Panc1 (cell line): ENCODE data around the gene BCL2. TPM values are rescaled to one million over a fixed set of nuclear protein-coding genes. Genes with fewer than 3 reads are reported as not detected.

Experiments
- ATAC-seq: fragments of 200-7000 bp; cut with Tn5 transposase; 2 replicates; pipeline ENCODE4 v1.9.1; 2020; ENCODE audit warnings: mild to moderate bottlenecking, moderate library complexity
- BruUV-seq: library from RNA; stranded (reverse); fragments of 400-500 nt; replicated peaks from 2 replicates; lab custom pipeline; 2021; lab: Mats Ljungman, UMichigan
- CTCF ChIA-PET: fragments of 300-600 bp; sonication (Branson Sonifier 250); formaldehyde crosslinking; loops from one replicate; lab custom pipeline; 2022; ENCODE audit warnings: antibody characterized with exemption; lab: Charles Lee
- POLR2A ChIA-PET: fragments of 300-600 bp; sonication (Branson Sonifier 250); formaldehyde crosslinking; loops from one replicate; lab custom pipeline; 2022; ENCODE audit warnings: antibody characterized with exemption; lab: Charles Lee
- DNase-seq: peaks from one replicate; pipeline ENCODE4 v3.0.0-alpha.2; 2010; ENCODE audit warnings: low read depth, low spot score
- H3K27ac ChIP-seq: 2 replicates; pipeline ENCODE4 v1.5.1; 2011; ENCODE audit warnings: mild to moderate bottlenecking, low read length, inconsistent platforms
- H3K27me3 ChIP-seq: fragments of 200-500 bp; sonication (Bioruptor generic); 2 replicates; pipeline ENCODE4 v1.6.0; 2014; ENCODE audit warnings: low read length, inconsistent platforms; ENCODE audit not compliant: control insufficient read depth, insufficient read depth
- H3K36me3 ChIP-seq: fragments of 200-500 bp; sonication (Bioruptor generic); 2 replicates; pipeline ENCODE4 v1.5.1; 2014; ENCODE audit warnings: inconsistent platforms, mild to moderate bottlenecking, low read length, moderate library complexity; ENCODE audit not compliant: control insufficient read depth, insufficient read depth
- H3K4me1 ChIP-seq: 2 replicates; pipeline ENCODE4 v1.5.1; 2011; ENCODE audit warnings: inconsistent platforms, mild to moderate bottlenecking, low read length, moderate library complexity; ENCODE audit not compliant: control insufficient read depth, insufficient read depth
- H3K4me3 ChIP-seq, 2 experiments: 2 replicates each; pipeline ENCODE4 v1.5.1; 2011 to 2012; ENCODE audit warnings: low read depth in 2 of 2, low read length in 2 of 2, mild to moderate bottlenecking in 2 of 2, inconsistent platforms in 1 of 2, moderate library complexity in 1 of 2
- H3K9me3 ChIP-seq: fragments of 200-500 bp; sonication (Bioruptor generic); 2 replicates; pipeline ENCODE4 v1.5.1; 2014; ENCODE audit warnings: low read depth, mild to moderate bottlenecking, inconsistent platforms, low read length, moderate library complexity; ENCODE audit not compliant: control insufficient read depth, insufficient read depth
- CTCF ChIP-seq: fragments of 450-650 bp; IDR thresholded peaks from 2 replicates; pipeline ENCODE4 v1.5.1; 2017; ENCODE audit warnings: mild to moderate bottlenecking
- POLR2AphosphoS5 ChIP-seq: IDR thresholded peaks from 2 replicates; pipeline ENCODE4 v1.6.1; 2012; ENCODE audit warnings: mild to moderate bottlenecking, low read depth, low read length, moderate library complexity
- REST ChIP-seq, 2 experiments: IDR thresholded peaks; 2 replicates each; pipeline ENCODE4 v1.6.1; 2011 to 2012; ENCODE audit warnings: low read depth in 2 of 2, control low read depth in 1 of 2, low read length in 1 of 2, mild to moderate bottlenecking in 1 of 2, moderate library complexity in 1 of 2; ENCODE audit not compliant: insufficient read depth in 1 of 2
- SIN3A ChIP-seq: IDR thresholded peaks from 2 replicates; pipeline ENCODE4 v1.6.1; 2012; ENCODE audit warnings: low read depth, mild to moderate bottlenecking, low read length, moderate library complexity, borderline replicate concordance; ENCODE audit not compliant: insufficient read depth
- TCF7L2 ChIP-seq: IDR thresholded peaks from 2 replicates; pipeline ENCODE4 v1.6.1; 2011; ENCODE audit warnings: mild to moderate bottlenecking, low read depth, low read length, inconsistent platforms
- in situ Hi-C: cut with HindIII; loops from 2 replicates; pipeline ENCODE4 v1.10.0; 2016; ENCODE audit warnings: low sequenced_read_pairs, low pct_unique_long_range_greater_than_20kb
- intact Hi-C: fragments of 100-400 bp; cut with micrococcal nuclease; formaldehyde crosslinking; loops from one replicate; pipeline ENCODE4 v1.10.0; 2022; ENCODE audit not compliant: unreplicated experiment
- total RNA-seq: library from RNA; stranded (reverse); gene quantifications from one replicate; pipeline ENCODE4 v1.2.1, GENCODE V29; 2021; ENCODE audit not compliant: unreplicated experiment

BCL2 gene
- total RNA-seq, 1 experiment from 2014 or later, result 0.72 TPM

GRCh38 chr18:63322908-63323634 is 3.5 kb upstream of the BCL2 start:
- H3K27me3 ChIP-seq, result peaks cover 9% of the 10 kb centered on the region
- DNase-seq (peak; percentile 32), ATAC-seq (no peak)
- no peak overlapping the region for H3K27ac ChIP-seq
- no peak overlapping the region for H3K4me3 ChIP-seq
- CTCF ChIA-PET, result interaction anchor here (0.7 to 1.3 kb wide), 2 partner anchors 177 to 307 kb away, joined by 3 to 15 read pairs; no protein-coding TSS in a partner anchor
- H3K36me3 ChIP-seq, result peaks cover 2% of the 10 kb centered on the region; the same call in 1 of the 2 replicates
- H3K9me3 ChIP-seq, result no peaks in the 10 kb centered on the region
- TF ChIP-seq POLR2AphosphoS5 (no peak), REST (IDR thresholded peaks at IDR 0.05; ENCODE audit: insufficient read depth in 1 of 2, low read depth in 2 of 2, low read length in 1 of 2) (no peak), CTCF (peak; percentile 68)
- in situ Hi-C loops, result no loop called here
- POLR2A ChIA-PET, result interaction anchor here (0.7 kb wide), 1 partner anchor 28 kb away, joined by 5 read pairs; no protein-coding TSS in a partner anchor
- intact Hi-C loops, result loop anchor here (1.0 to 2.0 kb wide), 2 partner anchors 192 to 307 kb away; no protein-coding TSS in a partner anchor
- peaks cover 6% of the 10 kb centered on the region; the same call in 1 of the 2 replicates for H3K4me1 ChIP-seq
- BruUV-seq, result no TSS peak

GRCh38 chr18:63322206-63322605 is 2.6 kb upstream of the BCL2 start:
- Histone ChIP-seq H3K4me1 (peaks cover 6% of the 10 kb centered on the region; the same call in 1 of the 2 replicates), H3K36me3 (peaks cover 2% of the 10 kb centered on the region; the same call in 1 of the 2 replicates), H3K27me3 (peaks cover 12% of the 10 kb centered on the region), H3K27ac (no peak overlapping the region), H3K9me3 (no peaks in the 10 kb centered on the region), H3K4me3 (no peak overlapping the region)
- intact Hi-C loops (loop anchor here (2.0 kb wide), 1 partner anchor 191 kb away; no protein-coding TSS in a partner anchor), in situ Hi-C loops (no loop called here)
- DNase-seq (no peak), ATAC-seq (no peak)
- ChIA-PET CTCF (interaction anchor here (0.7 to 1.3 kb wide), 2 partner anchors 306 to 1469 kb away, joined by 6 to 15 read pairs; no protein-coding TSS in a partner anchor), POLR2A (no interaction called here)
- no TSS peak for BruUV-seq
- TF ChIP-seq REST (IDR thresholded peaks at IDR 0.05; ENCODE audit: insufficient read depth in 1 of 2, low read depth in 2 of 2, low read length in 1 of 2), result no peak
- no peak for TF ChIP-seq POLR2AphosphoS5
- no peak for TF ChIP-seq CTCF
- TF ChIP-seq SIN3A, result no peak
- no peak for TF ChIP-seq TCF7L2
